H1 (cell line): ENCODE measurements around the gene C6orf136.

Source experiments
- ASH2L ChIP-seq: fragments of 200-600, 300-600 bp; sonication (generic); IDR thresholded peaks from one replicate; pipeline ENCODE4 v1.7.1; 2017; ENCODE audit warnings: low read length
- CBX5 ChIP-seq: fragments of 300-800, 300-1000 bp; sonication (generic); IDR thresholded peaks from 2 replicates; pipeline ENCODE4 v1.7.1; 2016; ENCODE audit warnings: antibody characterized with exemption, low read length, low read depth
- JUND ChIP-seq: IDR thresholded peaks from 2 replicates; pipeline ENCODE4 v1.6.1; 2011; ENCODE audit warnings: mild to moderate bottlenecking, improper control_type of control experiment, low read length
- NRF1 ChIP-seq: IDR thresholded peaks from 2 replicates; pipeline ENCODE4 v1.6.1; 2011; ENCODE audit warnings: mild to moderate bottlenecking, low read depth, low read length, improper control_type of control experiment
- SP1 ChIP-seq: IDR thresholded peaks from 2 replicates; pipeline ENCODE4 v1.6.1; 2011; ENCODE audit warnings: low read depth, low read length
- TF ChIP-seq, protein P1 (sequence below), 3 experiments: IDR thresholded peaks; 1 replicate in 2 of 3; 2 replicates in 1 of 3; pipeline versions ENCODE4 v1.5.1 to v1.6.1; 2011; ENCODE audit warnings: low read length in 3 of 3, mild to moderate bottlenecking in 3 of 3, inconsistent platforms in 2 of 3, low read depth in 1 of 3, moderate library complexity in 1 of 3; ENCODE audit not compliant: insufficient read depth in 1 of 3; ENCODE audit errors: control extremely low read depth in 1 of 3
- TF ChIP-seq, protein P2 (sequence below): IDR thresholded peaks from 2 replicates; pipeline ENCODE4 v1.6.1; 2012; ENCODE audit warnings: inconsistent platforms

DNA sequence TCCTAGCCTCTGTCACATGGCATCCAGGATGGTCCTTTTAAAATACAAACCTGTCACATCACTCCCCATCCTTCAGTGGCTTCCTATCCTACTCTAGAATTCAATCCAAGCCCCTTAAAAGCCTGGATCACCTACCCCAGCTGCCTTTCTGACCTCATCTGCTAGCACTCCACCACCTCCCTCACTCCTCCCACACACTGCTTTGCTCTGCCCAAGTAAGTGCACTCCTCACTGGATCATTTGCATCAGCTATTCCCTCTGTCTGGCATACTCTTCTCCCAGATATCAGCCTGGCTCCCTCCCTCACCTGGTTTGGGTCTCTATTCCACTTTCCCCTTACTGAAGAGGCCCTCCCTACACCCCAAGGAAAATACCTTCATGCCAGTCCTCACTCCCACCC, 10.5 kb downstream of the C6orf136 start:
- TF ChIP-seq, protein P1, sequence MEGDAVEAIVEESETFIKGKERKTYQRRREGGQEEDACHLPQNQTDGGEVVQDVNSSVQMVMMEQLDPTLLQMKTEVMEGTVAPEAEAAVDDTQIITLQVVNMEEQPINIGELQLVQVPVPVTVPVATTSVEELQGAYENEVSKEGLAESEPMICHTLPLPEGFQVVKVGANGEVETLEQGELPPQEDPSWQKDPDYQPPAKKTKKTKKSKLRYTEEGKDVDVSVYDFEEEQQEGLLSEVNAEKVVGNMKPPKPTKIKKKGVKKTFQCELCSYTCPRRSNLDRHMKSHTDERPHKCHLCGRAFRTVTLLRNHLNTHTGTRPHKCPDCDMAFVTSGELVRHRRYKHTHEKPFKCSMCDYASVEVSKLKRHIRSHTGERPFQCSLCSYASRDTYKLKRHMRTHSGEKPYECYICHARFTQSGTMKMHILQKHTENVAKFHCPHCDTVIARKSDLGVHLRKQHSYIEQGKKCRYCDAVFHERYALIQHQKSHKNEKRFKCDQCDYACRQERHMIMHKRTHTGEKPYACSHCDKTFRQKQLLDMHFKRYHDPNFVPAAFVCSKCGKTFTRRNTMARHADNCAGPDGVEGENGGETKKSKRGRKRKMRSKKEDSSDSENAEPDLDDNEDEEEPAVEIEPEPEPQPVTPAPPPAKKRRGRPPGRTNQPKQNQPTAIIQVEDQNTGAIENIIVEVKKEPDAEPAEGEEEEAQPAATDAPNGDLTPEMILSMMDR (IDR thresholded peaks at IDR 0.05; ENCODE audit: control extremely low read depth in 1 of 3, insufficient read depth in 1 of 3, low read depth in 1 of 3, low read length in 3 of 3), result no peak
- no peak for TF ChIP-seq NRF1
- TF ChIP-seq ASH2L, result no peak
- no peak for TF ChIP-seq JUND
- no peak for TF ChIP-seq CBX5
- TF ChIP-seq SP1, result no peak
- TF ChIP-seq, protein P2, sequence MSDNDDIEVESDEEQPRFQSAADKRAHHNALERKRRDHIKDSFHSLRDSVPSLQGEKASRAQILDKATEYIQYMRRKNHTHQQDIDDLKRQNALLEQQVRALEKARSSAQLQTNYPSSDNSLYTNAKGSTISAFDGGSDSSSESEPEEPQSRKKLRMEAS, result no peak
